IMR-90 (cell line): ENCODE results near the gene SPPL3. TPM values are rescaled to one million over a fixed set of nuclear protein-coding genes. Genes with fewer than 3 reads are reported as not detected.

ENCODE experiments used
- ATAC-seq: fragments of 200-7000 bp; cut with Tn5 transposase; 2 replicates; pipeline ENCODE4 v1.9.1; 2020; ENCODE audit warnings: low read depth, mild to moderate bottlenecking, moderate library complexity
- BruUV-seq: library from RNA; stranded (reverse); fragments of 400-500 nt; replicated peaks from 2 replicates; lab custom pipeline; 2021; lab: Mats Ljungman, UMichigan
- CTCF ChIA-PET: fragments of 300-600 bp; formaldehyde crosslinking; extraction: SDS; loops from one replicate; lab custom pipeline; 2021; ENCODE audit warnings: antibody characterized with exemption; lab: Yijun Ruan, JAX
- POLR2A ChIA-PET: fragments of 300-600 bp; sonication (Branson Sonifier 250); formaldehyde crosslinking; loops from one replicate; lab custom pipeline; 2022; ENCODE audit warnings: antibody characterized with exemption; ENCODE audit not compliant: unreplicated experiment; lab: Charles Lee
- DNase-seq: peaks from one replicate; pipeline ENCODE4 v3.0.0; 2013
- H2AFZ ChIP-seq: replicated peaks from 2 replicates; pipeline ENCODE3; 2013; ENCODE audit warnings: low read length, mild to moderate bottlenecking; ENCODE audit not compliant: poor library complexity
- H2AK5ac ChIP-seq: 2 replicates; pipeline ENCODE4 v1.6.1; 2013; ENCODE audit warnings: low read depth, low read length, inconsistent platforms
- H2AK9ac ChIP-seq: replicated peaks from 2 replicates; pipeline ENCODE3; 2013; ENCODE audit warnings: mild to moderate bottlenecking, low read depth, low read length, moderate library complexity; ENCODE audit not compliant: poor library complexity
- H2BK120ac ChIP-seq: 2 replicates; pipeline ENCODE4 v1.6.1; 2013; ENCODE audit warnings: low read depth, low read length, inconsistent platforms
- H2BK15ac ChIP-seq: 3 replicates; pipeline ENCODE4 v1.6.1; 2013; ENCODE audit warnings: low read depth, low read length, inconsistent platforms
- H2BK20ac ChIP-seq: 2 replicates; pipeline ENCODE4 v1.6.1; 2013; ENCODE audit warnings: low read depth, mild to moderate bottlenecking, inconsistent platforms, low read length, moderate library complexity
- H2BK5ac ChIP-seq: 2 replicates; pipeline ENCODE4 v1.6.1; 2013; ENCODE audit warnings: mild to moderate bottlenecking, low read depth, low read length, inconsistent platforms; ENCODE audit not compliant: poor library complexity, severe bottlenecking
- H3K14ac ChIP-seq: replicated peaks from 2 replicates; pipeline ENCODE4 v1.6.1; 2013; ENCODE audit warnings: low read depth, low read length, inconsistent platforms
- H3K18ac ChIP-seq: 2 replicates; pipeline ENCODE4 v1.6.1; 2013; ENCODE audit warnings: low read depth, low read length, control low read depth
- H3K23ac ChIP-seq: 2 replicates; pipeline ENCODE4 v1.6.1; 2013; ENCODE audit warnings: low read depth, low read length, inconsistent platforms
- H3K27ac ChIP-seq: 2 replicates; pipeline ENCODE4 v1.5.1; 2013; ENCODE audit warnings: mild to moderate bottlenecking, control low read depth, low read length; ENCODE audit not compliant: insufficient read depth
- H3K27me3 ChIP-seq: 2 replicates; pipeline ENCODE4 v1.6.1; 2013; ENCODE audit warnings: low read length; ENCODE audit not compliant: control insufficient read depth, insufficient read depth
- H3K36me3 ChIP-seq: 2 replicates; pipeline ENCODE4 v1.6.1; 2013; ENCODE audit warnings: low read length, mixed read lengths; ENCODE audit not compliant: control insufficient read depth, insufficient read depth
- H3K4ac ChIP-seq: 2 replicates; pipeline ENCODE4 v1.6.1; 2013; ENCODE audit warnings: low read depth, low read length, inconsistent platforms
- H3K4me1 ChIP-seq: 2 replicates; pipeline ENCODE4 v1.6.1; 2013; ENCODE audit warnings: low read length, mixed read lengths; ENCODE audit not compliant: control insufficient read depth, insufficient read depth
- H3K4me2 ChIP-seq: 2 replicates; pipeline ENCODE4 v1.6.1; 2013; ENCODE audit warnings: low read depth, mild to moderate bottlenecking, control low read depth, low read length, moderate library complexity
- H3K4me3 ChIP-seq: 2 replicates; pipeline ENCODE4 v1.5.1; 2013; ENCODE audit warnings: low read depth, mild to moderate bottlenecking, control low read depth, low read length, moderate library complexity; ENCODE audit not compliant: insufficient read depth
- H3K56ac ChIP-seq: 2 replicates; pipeline ENCODE4 v1.6.1; 2013; ENCODE audit warnings: low read length, inconsistent platforms; ENCODE audit not compliant: insufficient read depth; ENCODE audit errors: extremely low read depth
- H3K79me1 ChIP-seq, 2 experiments: 2 replicates each; pipeline ENCODE4 v1.6.1; 2013; ENCODE audit warnings: low read length in 2 of 2, inconsistent platforms in 1 of 2, low read depth in 1 of 2
- H3K9ac ChIP-seq: 2 replicates; pipeline ENCODE4 v1.6.1; 2013; ENCODE audit warnings: low read depth, low read length, control low read depth
- H3K9me1 ChIP-seq: 2 replicates; pipeline ENCODE4 v1.6.1; 2013; ENCODE audit warnings: low read length, inconsistent platforms; ENCODE audit not compliant: insufficient read depth
- H3K9me3 ChIP-seq: 2 replicates; pipeline ENCODE4 v1.6.1; 2013; ENCODE audit warnings: low read length; ENCODE audit not compliant: control insufficient read depth, insufficient read depth
- H4K20me1 ChIP-seq: 2 replicates; pipeline ENCODE4 v1.6.1; 2013; ENCODE audit warnings: low read length, inconsistent platforms; ENCODE audit not compliant: insufficient read depth
- H4K5ac ChIP-seq: 2 replicates; pipeline ENCODE4 v1.6.1; 2013; ENCODE audit warnings: mild to moderate bottlenecking, low read depth, low read length, control low read depth
- H4K8ac ChIP-seq, 2 experiments: 2 replicates each; pipeline ENCODE4 v1.6.1; 2013; ENCODE audit warnings: low read depth in 2 of 2, low read length in 2 of 2, control low read depth in 1 of 2, inconsistent platforms in 1 of 2
- H4K91ac ChIP-seq: 2 replicates; pipeline ENCODE4 v1.6.1; 2013; ENCODE audit warnings: low read depth, low read length, inconsistent platforms; ENCODE audit not compliant: insufficient read depth
- FOS ChIP-seq: fragments of 150-350 bp; IDR thresholded peaks from 2 replicates; pipeline ENCODE4 v1.6.1; 2016; ENCODE audit warnings: low read depth, low read length
- MAFK ChIP-seq: IDR thresholded peaks from 2 replicates; pipeline ENCODE4 v1.6.1; 2012; ENCODE audit warnings: low read depth, low read length, improper control_type of control experiment
- MAZ ChIP-seq: IDR thresholded peaks from 2 replicates; pipeline ENCODE4 v1.6.1; 2012; ENCODE audit warnings: low read depth, mild to moderate bottlenecking, low read length, improper control_type of control experiment, moderate library complexity, borderline replicate concordance
- MXI1 ChIP-seq: IDR thresholded peaks from 2 replicates; pipeline ENCODE4 v1.6.1; 2012; ENCODE audit warnings: low read depth, mild to moderate bottlenecking, low read length, moderate library complexity, borderline replicate concordance
- NFE2L2 ChIP-seq: fragments of 150-350 bp; IDR thresholded peaks from 2 replicates; pipeline ENCODE4 v1.6.1; 2016; ENCODE audit warnings: low read depth, mild to moderate bottlenecking, low read length
- POLR2A ChIP-seq: IDR thresholded peaks from 2 replicates; pipeline ENCODE4 v1.6.1; 2012; ENCODE audit warnings: mild to moderate bottlenecking, low read depth, low read length
- RCOR1 ChIP-seq: IDR thresholded peaks from 2 replicates; pipeline ENCODE4 v1.6.1; 2012; ENCODE audit warnings: mild to moderate bottlenecking, low read length, improper control_type of control experiment; ENCODE audit not compliant: insufficient replicate concordance
- WGBS, 2 experiments: methylation state at CpG; one replicate each; pipeline versions ENCODE4 v1.1.5 to v1.1.7; 2013; ENCODE audit warnings: missing lambda C conversion rate in 2 of 2; ENCODE audit not compliant: insufficient read length in 1 of 2; ENCODE audit errors: extremely low coverage in 2 of 2; 5-methylcytosine and 5-hydroxymethylcytosine counted together
- dilution Hi-C: fragments of 300-500 bp; cut with HindIII; formaldehyde crosslinking; loops from one replicate; pipeline ENCODE4 v1.14.3; 2018; ENCODE audit warnings: low sequenced_read_pairs; ENCODE audit not compliant: unreplicated experiment
- in situ Hi-C: fragments of 300-500 bp; cut with MboI; formaldehyde crosslinking; loops from 3 replicates; pipeline ENCODE4 v1.14.3; 2019; ENCODE audit warnings: low sequenced_read_pairs, inconsistent platforms, mixed read lengths
- intact Hi-C: fragments of 100-400 bp; cut with micrococcal nuclease; formaldehyde crosslinking; loops from 2 replicates; pipeline ENCODE4 v1.10.0; 2022
- polyA plus RNA-seq, 3 experiments: library from polyadenylated mRNA; depleted of rRNA; stranded (reverse); fragments of >200 nt; gene quantifications; 2 replicates each; pipeline ENCODE4 v1.2.3, GENCODE V29; 2012; ENCODE audit warnings: low replicate concordance in 1 of 3
- total RNA-seq: library from RNA; depleted of rRNA; stranded (reverse); fragments of >200 nt; gene quantifications from 2 replicates; pipeline ENCODE4 v1.2.3, GENCODE V29; 2012
- TF ChIP-seq, protein P1 (sequence below): fragments of 150-350 bp; IDR thresholded peaks from 2 replicates; pipeline ENCODE4 v1.6.1; 2017; ENCODE audit warnings: mild to moderate bottlenecking, antibody characterized with exemption, low read length, low read depth

The SPPL3 gene
- total and polyA plus RNA-seq, 2 of the 4 experiments (the other 2 are of a cell fraction), result 1.6 to 18.0 TPM

DNA sequence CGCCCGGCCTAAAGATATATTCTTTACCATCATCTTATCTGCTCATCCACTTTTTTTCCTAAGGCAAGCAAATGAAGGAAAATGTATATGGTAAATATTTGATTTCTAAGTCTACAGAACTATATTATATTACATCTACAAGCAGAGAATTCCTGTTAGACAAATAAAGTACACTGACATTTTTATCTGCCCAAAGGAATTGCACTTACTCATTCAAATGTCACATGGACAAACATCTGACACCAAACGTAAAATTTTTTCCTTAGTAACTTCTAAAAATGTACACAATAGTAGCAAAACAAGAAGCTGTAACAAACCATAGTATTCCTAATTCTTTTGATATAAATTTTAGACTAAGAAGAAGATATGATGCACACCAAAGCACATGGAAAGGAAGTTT is 51.0 kb downstream of the SPPL3 start:
- H3K27me3 ChIP-seq, result no peaks in the 10 kb centered on the region
- H2BK15ac ChIP-seq, result no peak overlapping the region
- DNase-seq (peak; percentile 54), ATAC-seq (no peak)
- H3K79me1 ChIP-seq, result peaks cover 36 to 71% of the 10 kb centered on the region in 2 experiments
- peaks cover 1% of the 10 kb centered on the region; the same call in 1 of the 2 replicates for H3K9me3 ChIP-seq
- no peak overlapping the region for H3K9ac ChIP-seq
- H3K18ac ChIP-seq, result no peak overlapping the region
- H3K27ac ChIP-seq, result no peak overlapping the region
- no peak overlapping the region for H3K14ac ChIP-seq
- no peaks in the 10 kb centered on the region; the same call in none of the 2 replicates for H3K9me1 ChIP-seq
- no peak overlapping the region for H2AK9ac ChIP-seq
- no peak overlapping the region for H4K8ac ChIP-seq
- intact Hi-C loops (no loop called here), in situ Hi-C loops (no loop called here), dilution Hi-C loops (no loop called here)
- peaks cover 63% of the 10 kb centered on the region for H4K20me1 ChIP-seq
- no peak overlapping the region for H3K23ac ChIP-seq
- H3K4ac ChIP-seq, result no peak overlapping the region
- no TSS peak for BruUV-seq
- H4K5ac ChIP-seq, result no peak overlapping the region
- no peak overlapping the region for H2AFZ ChIP-seq
- H2BK20ac ChIP-seq, result no peak overlapping the region
- no peak overlapping the region for H4K91ac ChIP-seq
- H3K4me2 ChIP-seq, result no peak overlapping the region
- no peak overlapping the region for H2BK120ac ChIP-seq
- no CpG with 5 or more reads among the region's 3 CpGs for WGBS, 2 experiments
- H3K56ac ChIP-seq, result no peak overlapping the region
- TF ChIP-seq, protein P1, sequence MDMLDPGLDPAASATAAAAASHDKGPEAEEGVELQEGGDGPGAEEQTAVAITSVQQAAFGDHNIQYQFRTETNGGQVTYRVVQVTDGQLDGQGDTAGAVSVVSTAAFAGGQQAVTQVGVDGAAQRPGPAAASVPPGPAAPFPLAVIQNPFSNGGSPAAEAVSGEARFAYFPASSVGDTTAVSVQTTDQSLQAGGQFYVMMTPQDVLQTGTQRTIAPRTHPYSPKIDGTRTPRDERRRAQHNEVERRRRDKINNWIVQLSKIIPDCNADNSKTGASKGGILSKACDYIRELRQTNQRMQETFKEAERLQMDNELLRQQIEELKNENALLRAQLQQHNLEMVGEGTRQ, result no peak; the same call in 1 of the 2 replicates
- TF ChIP-seq MAFK (no peak), FOS (no peak), RCOR1 (no peak), POLR2A (no peak), NFE2L2 (no peak), MXI1 (no peak), MAZ (no peak)
- POLR2A ChIA-PET, result no interaction called here
- no peak overlapping the region for H2AK5ac ChIP-seq
- no peaks in the 10 kb centered on the region for H3K36me3 ChIP-seq
- no peak overlapping the region for H3K4me3 ChIP-seq
- H3K4me1 ChIP-seq, result peaks cover 15% of the 10 kb centered on the region
- no peak overlapping the region for H2BK5ac ChIP-seq
- CTCF ChIA-PET, result no interaction called here
